ENCODE results near the gene OSTN.

Gene OSTN

GRCh38 chr3:191294291-191294690 lies 95.2 kb downstream of the OSTN start:
- intact Hi-C loops (cut with micrococcal nuclease), result no loop called here
- peaks cover 15% of the 10 kb centered on the region for H3K4me1 Mint-ChIP-seq (ENCODE audit: low read depth)
- no peaks in the 10 kb centered on the region for H3K36me3 Mint-ChIP-seq (ENCODE audit: low read depth)
- H3K27me3 Mint-ChIP-seq, result no peaks in the 10 kb centered on the region
- no peaks in the 10 kb centered on the region for H3K9me3 Mint-ChIP-seq
- H3K27ac Mint-ChIP-seq, result no peak overlapping the region
- H3K4me3 Mint-ChIP-seq, result no peak overlapping the region

- intact Hi-C loops (cut with micrococcal nuclease), result no loop called here
- no peak overlapping the region for H3K4me3 Mint-ChIP-seq
- H3K4me1 Mint-ChIP-seq (ENCODE audit: low read depth), result peaks cover 30% of the 10 kb centered on the region
- H3K36me3 Mint-ChIP-seq (ENCODE audit: low read depth), result no peaks in the 10 kb centered on the region
- no peaks in the 10 kb centered on the region for H3K27me3 Mint-ChIP-seq
- H3K9me3 Mint-ChIP-seq, result no peaks in the 10 kb centered on the region
- H3K27ac Mint-ChIP-seq, result no peak overlapping the region
Measured at GRCh38 chr3:191296041-191296541, 97.0 kb downstream of the OSTN start.

- Mint-ChIP-seq H3K4me1 (ENCODE audit: low read depth) (peaks cover 25% of the 10 kb centered on the region), H3K36me3 (ENCODE audit: low read depth) (no peaks in the 10 kb centered on the region), H3K9me3 (no peaks in the 10 kb centered on the region), H3K27ac (no peak overlapping the region), H3K27me3 (no peaks in the 10 kb centered on the region), H3K4me3 (no peak overlapping the region)
- intact Hi-C loops (cut with micrococcal nuclease), result no loop called here
Measured at GRCh38 chr3:191298846-191299245, 99.8 kb downstream of the OSTN start.

GRCh38 chr3:191300422-191300821 lies 101.4 kb downstream of the OSTN start:
- peaks cover 25% of the 10 kb centered on the region for H3K4me1 Mint-ChIP-seq (ENCODE audit: low read depth)
- intact Hi-C loops (cut with micrococcal nuclease), result no loop called here
- no peaks in the 10 kb centered on the region for H3K27me3 Mint-ChIP-seq
- H3K27ac Mint-ChIP-seq, result no peak overlapping the region
- no peaks in the 10 kb centered on the region for H3K9me3 Mint-ChIP-seq
- no peaks in the 10 kb centered on the region for H3K36me3 Mint-ChIP-seq (ENCODE audit: low read depth)
- no peak overlapping the region for H3K4me3 Mint-ChIP-seq

GRCh38 chr3:191301017-191301416 lies 102.0 kb downstream of the OSTN start:
- Mint-ChIP-seq H3K4me1 (ENCODE audit: low read depth) (peaks cover 25% of the 10 kb centered on the region), H3K27me3 (no peaks in the 10 kb centered on the region), H3K4me3 (no peak overlapping the region), H3K36me3 (ENCODE audit: low read depth) (no peaks in the 10 kb centered on the region), H3K9me3 (no peaks in the 10 kb centered on the region), H3K27ac (no peak overlapping the region)
- intact Hi-C loops (cut with micrococcal nuclease), result no loop called here

- no peaks in the 10 kb centered on the region for H3K9me3 Mint-ChIP-seq
- no peaks in the 10 kb centered on the region for H3K27me3 Mint-ChIP-seq
- no peak overlapping the region for H3K4me3 Mint-ChIP-seq
- no peak overlapping the region for H3K27ac Mint-ChIP-seq
- peaks cover 25% of the 10 kb centered on the region for H3K4me1 Mint-ChIP-seq (ENCODE audit: low read depth)
- H3K36me3 Mint-ChIP-seq (ENCODE audit: low read depth), result no peaks in the 10 kb centered on the region
- intact Hi-C loops (cut with micrococcal nuclease), result no loop called here
Measured at GRCh38 chr3:191301782-191302411, 102.9 kb downstream of the OSTN start.

GRCh38 chr3:191302451-191302850 lies 103.4 kb downstream of the OSTN start:
- intact Hi-C loops (cut with micrococcal nuclease), result no loop called here
- Mint-ChIP-seq H3K27me3 (no peaks in the 10 kb centered on the region), H3K4me1 (ENCODE audit: low read depth) (peaks cover 25% of the 10 kb centered on the region), H3K27ac (no peak overlapping the region), H3K9me3 (no peaks in the 10 kb centered on the region), H3K36me3 (ENCODE audit: low read depth) (no peaks in the 10 kb centered on the region), H3K4me3 (no peak overlapping the region)

GRCh38 chr3:191303596-191303995 lies 104.6 kb downstream of the OSTN start:
- Mint-ChIP-seq H3K27me3 (no peaks in the 10 kb centered on the region), H3K4me1 (ENCODE audit: low read depth) (peaks cover 20% of the 10 kb centered on the region), H3K4me3 (no peak overlapping the region), H3K36me3 (ENCODE audit: low read depth) (no peaks in the 10 kb centered on the region), H3K27ac (no peak overlapping the region), H3K9me3 (no peaks in the 10 kb centered on the region)
- intact Hi-C loops (cut with micrococcal nuclease), result no loop called here

GRCh38 chr3:191306428-191306827 lies 107.4 kb downstream of the OSTN start:
- no peak overlapping the region for H3K4me3 Mint-ChIP-seq
- no peaks in the 10 kb centered on the region for H3K4me1 Mint-ChIP-seq (ENCODE audit: low read depth)
- no peaks in the 10 kb centered on the region for H3K36me3 Mint-ChIP-seq (ENCODE audit: low read depth)
- H3K27ac Mint-ChIP-seq, result no peak overlapping the region
- peaks cover 9% of the 10 kb centered on the region for H3K9me3 Mint-ChIP-seq
- H3K27me3 Mint-ChIP-seq, result no peaks in the 10 kb centered on the region
- intact Hi-C loops (cut with micrococcal nuclease), result no loop called here

GRCh38 chr3:191307341-191307740 lies 108.3 kb downstream of the OSTN start:
- intact Hi-C loops (cut with micrococcal nuclease), result no loop called here
- Mint-ChIP-seq H3K4me3 (no peak overlapping the region), H3K9me3 (peaks cover 9% of the 10 kb centered on the region), H3K27me3 (no peaks in the 10 kb centered on the region), H3K36me3 (ENCODE audit: low read depth) (no peaks in the 10 kb centered on the region), H3K27ac (no peak overlapping the region), H3K4me1 (ENCODE audit: low read depth) (no peaks in the 10 kb centered on the region)

- no peak overlapping the region for H3K27ac Mint-ChIP-seq
- intact Hi-C loops (cut with micrococcal nuclease), result no loop called here
- no peak overlapping the region for H3K4me3 Mint-ChIP-seq
- H3K36me3 Mint-ChIP-seq (ENCODE audit: low read depth), result no peaks in the 10 kb centered on the region
- H3K27me3 Mint-ChIP-seq, result no peaks in the 10 kb centered on the region
- no peaks in the 10 kb centered on the region for H3K4me1 Mint-ChIP-seq (ENCODE audit: low read depth)
- peaks cover 9% of the 10 kb centered on the region for H3K9me3 Mint-ChIP-seq
Measured at GRCh38 chr3:191313296-191313695, 114.3 kb downstream of the OSTN start.

GRCh38 chr3:191314109-191314728 lies 115.2 kb downstream of the OSTN start:
- H3K27ac Mint-ChIP-seq, result no peak overlapping the region
- H3K4me1 Mint-ChIP-seq (ENCODE audit: low read depth), result no peaks in the 10 kb centered on the region
- H3K4me3 Mint-ChIP-seq, result no peak overlapping the region
- peaks cover 9% of the 10 kb centered on the region for H3K9me3 Mint-ChIP-seq
- intact Hi-C loops (cut with micrococcal nuclease), result no loop called here
- H3K27me3 Mint-ChIP-seq, result no peaks in the 10 kb centered on the region
- no peaks in the 10 kb centered on the region for H3K36me3 Mint-ChIP-seq (ENCODE audit: low read depth)

Data from dendritic cell treated with granulocyte-macrophage colony-stimulating factor and Interleukin-4, amounts not matched to agents 40 ng/mL and 50 ng/mL, for 4 days (primary cell).